ENCODE data around the gene QSER1.
"Not testable (repeated sequence)": the region's sequence is repeated elsewhere in the genome, so short reads cannot be mapped to it uniquely, and the experiment has no call there.

QSER1 gene

GRCh38 chr11:32960553-32961164, 68.0 kb downstream of the QSER1 start:
- Histone ChIP-seq H3K27me3 (ENCODE audit: control insufficient read depth, insufficient read depth, low read length) (no peaks in the 10 kb centered on the region), H3K9ac (ENCODE audit: low read length) (no peak overlapping the region), H3K9me3 (ENCODE audit: control insufficient read depth, insufficient read depth, low read depth, low read length) (no peaks in the 10 kb centered on the region), H3K4me1 (ENCODE audit: control insufficient read depth, insufficient read depth, low read length) (no peaks in the 10 kb centered on the region), H3K4me3 (ENCODE audit: low read depth, low read length) (no peak overlapping the region), H3K27ac (ENCODE audit: low read depth, low read length) (no peak overlapping the region), H3K36me3 (ENCODE audit: control insufficient read depth, insufficient read depth, low read length) (peaks cover 86% of the 10 kb centered on the region)

- H3K36me3 ChIP-seq (ENCODE audit: control insufficient read depth, insufficient read depth, low read length) = peaks cover 87% of the 10 kb centered on the region
- no peak overlapping the region for H3K4me3 ChIP-seq (ENCODE audit: low read depth, low read length)
- H3K9ac ChIP-seq (ENCODE audit: low read length) = no peak overlapping the region
- H3K27me3 ChIP-seq (ENCODE audit: control insufficient read depth, insufficient read depth, low read length) = no peaks in the 10 kb centered on the region
- no peaks in the 10 kb centered on the region for H3K4me1 ChIP-seq (ENCODE audit: control insufficient read depth, insufficient read depth, low read length)
- no peak overlapping the region for H3K27ac ChIP-seq (ENCODE audit: low read depth, low read length)
- no peaks in the 10 kb centered on the region for H3K9me3 ChIP-seq (ENCODE audit: control insufficient read depth, insufficient read depth, low read depth, low read length)
Measured at GRCh38 chr11:32962016-32962415, 69.4 kb downstream of the QSER1 start.

GRCh38 chr11:32963721-32964120, 71.1 kb downstream of the QSER1 start:
- H3K4me1 ChIP-seq (ENCODE audit: control insufficient read depth, insufficient read depth, low read length) = no peaks in the 10 kb centered on the region

GRCh38 chr11:32968541-32968940, 75.9 kb downstream of the QSER1 start:
- Histone ChIP-seq H3K9ac (ENCODE audit: low read length) (no peak overlapping the region), H3K36me3 (ENCODE audit: control insufficient read depth, insufficient read depth, low read length) (peaks cover 90% of the 10 kb centered on the region), H3K27me3 (ENCODE audit: control insufficient read depth, insufficient read depth, low read length) (no peaks in the 10 kb centered on the region), H3K4me3 (ENCODE audit: low read depth, low read length) (no peak overlapping the region), H3K9me3 (ENCODE audit: control insufficient read depth, insufficient read depth, low read depth, low read length) (no peaks in the 10 kb centered on the region), H3K27ac (ENCODE audit: low read depth, low read length) (no peak overlapping the region), H3K4me1 (ENCODE audit: control insufficient read depth, insufficient read depth, low read length) (no peaks in the 10 kb centered on the region)

More at GRCh38 chr11:32963721-32964120, 71.1 kb downstream of the QSER1 start:
- Histone ChIP-seq H3K27ac (ENCODE audit: low read depth, low read length) (no peak overlapping the region), H3K4me3 (ENCODE audit: low read depth, low read length) (no peak overlapping the region), H3K36me3 (ENCODE audit: control insufficient read depth, insufficient read depth, low read length) (peaks cover 86% of the 10 kb centered on the region), H3K9ac (ENCODE audit: low read length) (no peak overlapping the region), H3K27me3 (ENCODE audit: control insufficient read depth, insufficient read depth, low read length) (no peaks in the 10 kb centered on the region), H3K9me3 (ENCODE audit: control insufficient read depth, insufficient read depth, low read depth, low read length) (no peaks in the 10 kb centered on the region)

- peaks cover 93% of the 10 kb centered on the region for H3K36me3 ChIP-seq (ENCODE audit: control insufficient read depth, insufficient read depth, low read length)
- H3K27ac ChIP-seq (ENCODE audit: low read depth, low read length); H3K9me3 ChIP-seq (ENCODE audit: control insufficient read depth, insufficient read depth, low read depth, low read length); H3K27me3 ChIP-seq (ENCODE audit: control insufficient read depth, insufficient read depth, low read length); H3K9ac ChIP-seq (ENCODE audit: low read length); H3K4me1 ChIP-seq (ENCODE audit: control insufficient read depth, insufficient read depth, low read length); H3K4me3 ChIP-seq (ENCODE audit: low read depth, low read length): not testable (repeated sequence)
Measured at GRCh38 chr11:32972233-32972632, 79.6 kb downstream of the QSER1 start.

- no peaks in the 10 kb centered on the region for H3K27me3 ChIP-seq (ENCODE audit: control insufficient read depth, insufficient read depth, low read length)
- H3K9ac ChIP-seq (ENCODE audit: low read length) = no peak overlapping the region
- H3K27ac ChIP-seq (ENCODE audit: low read depth, low read length) = no peak overlapping the region
- H3K36me3 ChIP-seq (ENCODE audit: control insufficient read depth, insufficient read depth, low read length) = peaks cover 92% of the 10 kb centered on the region
- H3K4me3 ChIP-seq (ENCODE audit: low read depth, low read length) = no peak overlapping the region
- no peaks in the 10 kb centered on the region for H3K4me1 ChIP-seq (ENCODE audit: control insufficient read depth, insufficient read depth, low read length)
- no peaks in the 10 kb centered on the region for H3K9me3 ChIP-seq (ENCODE audit: control insufficient read depth, insufficient read depth, low read depth, low read length)
Measured at GRCh38 chr11:32972781-32973180, 80.2 kb downstream of the QSER1 start.

GRCh38 chr11:32982626-32983025, 90.0 kb downstream of the QSER1 start:
- H3K4me3 ChIP-seq (ENCODE audit: low read depth, low read length) = no peak overlapping the region
- H3K36me3 ChIP-seq (ENCODE audit: control insufficient read depth, insufficient read depth, low read length) = peaks cover 20% of the 10 kb centered on the region
- H3K9me3 ChIP-seq (ENCODE audit: control insufficient read depth, insufficient read depth, low read depth, low read length) = no peaks in the 10 kb centered on the region
- peaks cover 3% of the 10 kb centered on the region; the same call in 1 of the 2 replicates for H3K4me1 ChIP-seq (ENCODE audit: control insufficient read depth, insufficient read depth, low read length)
- H3K9ac ChIP-seq (ENCODE audit: low read length) = no peak overlapping the region
- no peaks in the 10 kb centered on the region for H3K27me3 ChIP-seq (ENCODE audit: control insufficient read depth, insufficient read depth, low read length)
- H3K27ac ChIP-seq (ENCODE audit: low read depth, low read length) = no peak overlapping the region

- H3K27ac ChIP-seq (ENCODE audit: low read depth, low read length) = no peak overlapping the region
- peaks cover 3% of the 10 kb centered on the region; the same call in 1 of the 2 replicates for H3K4me1 ChIP-seq (ENCODE audit: control insufficient read depth, insufficient read depth, low read length)
- H3K36me3 ChIP-seq (ENCODE audit: control insufficient read depth, insufficient read depth, low read length) = peaks cover 12% of the 10 kb centered on the region
- no peaks in the 10 kb centered on the region for H3K9me3 ChIP-seq (ENCODE audit: control insufficient read depth, insufficient read depth, low read depth, low read length)
- no peak overlapping the region for H3K9ac ChIP-seq (ENCODE audit: low read length)
- no peak overlapping the region for H3K4me3 ChIP-seq (ENCODE audit: low read depth, low read length)
- H3K27me3 ChIP-seq (ENCODE audit: control insufficient read depth, insufficient read depth, low read length) = no peaks in the 10 kb centered on the region
Measured at GRCh38 chr11:32983506-32983905, 90.9 kb downstream of the QSER1 start.

- Histone ChIP-seq H3K27me3 (ENCODE audit: control insufficient read depth, insufficient read depth, low read length) (no peaks in the 10 kb centered on the region), H3K9ac (ENCODE audit: low read length) (no peak overlapping the region), H3K36me3 (ENCODE audit: control insufficient read depth, insufficient read depth, low read length) (no peaks in the 10 kb centered on the region), H3K27ac (ENCODE audit: low read depth, low read length) (no peak overlapping the region), H3K9me3 (ENCODE audit: control insufficient read depth, insufficient read depth, low read depth, low read length) (no peaks in the 10 kb centered on the region), H3K4me3 (ENCODE audit: low read depth, low read length) (no peak overlapping the region), H3K4me1 (ENCODE audit: control insufficient read depth, insufficient read depth, low read length) (peaks cover 3% of the 10 kb centered on the region; the same call in 1 of the 2 replicates)
Measured at GRCh38 chr11:32985600-32985999, 93.0 kb downstream of the QSER1 start.

GRCh38 chr11:32987851-32988250, 95.2 kb downstream of the QSER1 start:
- H3K36me3 ChIP-seq (ENCODE audit: control insufficient read depth, insufficient read depth, low read length) = no peaks in the 10 kb centered on the region
- H3K9me3 ChIP-seq (ENCODE audit: control insufficient read depth, insufficient read depth, low read depth, low read length) = peaks cover 8% of the 10 kb centered on the region
- no peak overlapping the region for H3K9ac ChIP-seq (ENCODE audit: low read length)
- no peaks in the 10 kb centered on the region for H3K27me3 ChIP-seq (ENCODE audit: control insufficient read depth, insufficient read depth, low read length)
- H3K4me1 ChIP-seq (ENCODE audit: control insufficient read depth, insufficient read depth, low read length) = no peaks in the 10 kb centered on the region
- no peak overlapping the region for H3K27ac ChIP-seq (ENCODE audit: low read depth, low read length)
- H3K4me3 ChIP-seq (ENCODE audit: low read depth, low read length) = no peak overlapping the region

- H3K4me1 ChIP-seq (ENCODE audit: control insufficient read depth, insufficient read depth, low read length) = no peaks in the 10 kb centered on the region
- peaks cover 12% of the 10 kb centered on the region for H3K9me3 ChIP-seq (ENCODE audit: control insufficient read depth, insufficient read depth, low read depth, low read length)
- H3K27ac ChIP-seq (ENCODE audit: low read depth, low read length) = no peak overlapping the region
- no peak overlapping the region for H3K4me3 ChIP-seq (ENCODE audit: low read depth, low read length)
- no peaks in the 10 kb centered on the region for H3K27me3 ChIP-seq (ENCODE audit: control insufficient read depth, insufficient read depth, low read length)
- H3K9ac ChIP-seq (ENCODE audit: low read length) = no peak overlapping the region
- no peaks in the 10 kb centered on the region for H3K36me3 ChIP-seq (ENCODE audit: control insufficient read depth, insufficient read depth, low read length)
Measured at GRCh38 chr11:32990481-32990880, 97.9 kb downstream of the QSER1 start.
